Activated B cell treated with CpG ODN at 0.5 μM for 24 hours (primary cell): ENCODE data around the gene COL13A1. TPM values are rescaled to one million over a fixed set of nuclear protein-coding genes. Genes with fewer than 3 reads are reported as not detected.

ENCODE experiments used
- ATAC-seq: fragments of 200-7000 bp; cut with Tn5 transposase; one replicate; pipeline ENCODE4 v1.10.0; 2021; ENCODE audit warnings: low read depth, mild to moderate bottlenecking, moderate library complexity
- CTCF ChIA-PET: fragments of 350-600 bp; sonication (Branson Sonifier 250); formaldehyde crosslinking; loops from one replicate; lab custom pipeline; 2021; ENCODE audit warnings: antibody characterized with exemption; lab: Charles Lee
- POLR2A ChIA-PET: fragments of 350-600 bp; sonication (Branson Sonifier 250); formaldehyde crosslinking; loops from one replicate; lab custom pipeline; 2021; ENCODE audit warnings: antibody characterized with exemption; lab: Charles Lee
- DNase-seq: peaks from one replicate; pipeline ENCODE4 v3.0.0; 2022
- H3K27ac Mint-ChIP-seq: one replicate; pipeline ENCODE4 v1.8.0; 2020; ENCODE audit warnings: mixed read lengths
- H3K27me3 Mint-ChIP-seq: one replicate; pipeline ENCODE4 v1.8.0; 2021; ENCODE audit warnings: mixed read lengths
- H3K36me3 Mint-ChIP-seq: one replicate; pipeline ENCODE4 v1.8.0; 2021; ENCODE audit warnings: low read depth, mixed read lengths
- H3K4me1 Mint-ChIP-seq: one replicate; pipeline ENCODE4 v1.8.0; 2021; ENCODE audit warnings: mixed read lengths
- H3K4me3 Mint-ChIP-seq: one replicate; pipeline ENCODE4 v1.8.0; 2020; ENCODE audit warnings: mild to moderate bottlenecking, mixed read lengths
- H3K9me3 Mint-ChIP-seq: one replicate; pipeline ENCODE4 v1.8.0; 2020; ENCODE audit warnings: mixed read lengths
- intact Hi-C: fragments of 100-400 bp; cut with micrococcal nuclease; formaldehyde crosslinking; loops from one replicate; pipeline ENCODE4 v1.15.1; 2024
- total RNA-seq: library from RNA; stranded (reverse); gene quantifications from 2 replicates; pipeline ENCODE4 v1.2.3, GENCODE V29; 2022
- TF ChIP-seq, protein P1 (sequence below): fragments of 200-600 bp; IDR thresholded peaks from one replicate; pipeline ENCODE4 v1.8.0; 2022; ENCODE audit warnings: antibody characterized with exemption, mild to moderate bottlenecking

COL13A1 gene
- total RNA-seq, 1 donor from 2014 or later: not detected

DNA sequence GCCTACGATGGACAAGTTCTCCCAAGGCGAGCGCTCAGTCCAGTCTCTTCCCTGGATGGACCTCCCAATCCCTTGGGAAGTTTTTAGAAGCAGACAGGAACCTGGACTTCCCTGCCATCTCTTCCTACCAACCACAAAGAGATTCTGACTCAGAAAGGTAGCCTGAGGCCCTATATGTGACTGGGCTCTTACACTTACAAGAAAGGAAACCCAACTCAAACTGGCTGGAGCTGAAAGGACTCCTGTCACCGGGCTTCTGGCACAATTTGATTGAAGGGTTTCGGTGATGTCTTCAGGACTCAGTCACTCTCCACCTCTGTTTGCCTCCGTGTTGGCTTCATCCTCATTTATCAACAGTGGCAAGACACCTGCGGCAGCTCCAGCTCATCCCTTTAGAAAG is 3.7 kb upstream of the COL13A1 start:
- H3K27me3 Mint-ChIP-seq: peaks cover 37% of the 10 kb centered on the region
- POLR2A ChIA-PET: no interaction called here
- H3K36me3 Mint-ChIP-seq: no peaks in the 10 kb centered on the region
- H3K4me1 Mint-ChIP-seq: peaks cover 4% of the 10 kb centered on the region
- no peak for DNase-seq
- H3K9me3 Mint-ChIP-seq: no peaks in the 10 kb centered on the region
- no peak for ATAC-seq
- intact Hi-C loops: loop anchor here (10.0 kb wide), 1 partner anchor 283 kb away; no protein-coding TSS in a partner anchor
- TF ChIP-seq, protein P1, sequence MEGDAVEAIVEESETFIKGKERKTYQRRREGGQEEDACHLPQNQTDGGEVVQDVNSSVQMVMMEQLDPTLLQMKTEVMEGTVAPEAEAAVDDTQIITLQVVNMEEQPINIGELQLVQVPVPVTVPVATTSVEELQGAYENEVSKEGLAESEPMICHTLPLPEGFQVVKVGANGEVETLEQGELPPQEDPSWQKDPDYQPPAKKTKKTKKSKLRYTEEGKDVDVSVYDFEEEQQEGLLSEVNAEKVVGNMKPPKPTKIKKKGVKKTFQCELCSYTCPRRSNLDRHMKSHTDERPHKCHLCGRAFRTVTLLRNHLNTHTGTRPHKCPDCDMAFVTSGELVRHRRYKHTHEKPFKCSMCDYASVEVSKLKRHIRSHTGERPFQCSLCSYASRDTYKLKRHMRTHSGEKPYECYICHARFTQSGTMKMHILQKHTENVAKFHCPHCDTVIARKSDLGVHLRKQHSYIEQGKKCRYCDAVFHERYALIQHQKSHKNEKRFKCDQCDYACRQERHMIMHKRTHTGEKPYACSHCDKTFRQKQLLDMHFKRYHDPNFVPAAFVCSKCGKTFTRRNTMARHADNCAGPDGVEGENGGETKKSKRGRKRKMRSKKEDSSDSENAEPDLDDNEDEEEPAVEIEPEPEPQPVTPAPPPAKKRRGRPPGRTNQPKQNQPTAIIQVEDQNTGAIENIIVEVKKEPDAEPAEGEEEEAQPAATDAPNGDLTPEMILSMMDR: no peak
- CTCF ChIA-PET: no interaction called here
- H3K27ac Mint-ChIP-seq: no peak overlapping the region
- H3K4me3 Mint-ChIP-seq: no peak overlapping the region

DNA sequence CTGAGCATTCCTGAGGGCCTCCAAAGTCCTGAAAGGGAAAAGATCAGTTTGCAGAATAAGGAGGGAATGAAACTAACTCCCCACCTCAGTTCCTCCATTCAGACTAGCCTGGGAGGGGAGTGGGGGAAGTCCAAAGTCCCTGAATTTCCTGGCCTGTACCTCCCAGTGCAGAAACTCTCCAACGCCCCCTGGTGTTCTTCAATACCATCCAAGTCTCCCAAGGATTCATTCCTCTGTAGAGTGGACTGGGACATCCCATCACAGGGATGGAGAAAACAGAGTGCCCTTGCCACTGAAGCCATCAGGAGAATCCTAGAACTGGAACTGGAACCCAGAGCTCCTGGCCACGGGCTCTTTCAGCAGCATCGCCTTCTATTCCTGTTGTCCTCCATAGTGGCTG is 1.6 kb upstream of the COL13A1 start:
- Mint-ChIP-seq H3K27me3 (peaks cover 51% of the 10 kb centered on the region), H3K4me3 (no peak overlapping the region), H3K4me1 (peaks cover 4% of the 10 kb centered on the region), H3K36me3 (no peaks in the 10 kb centered on the region), H3K9me3 (no peaks in the 10 kb centered on the region), H3K27ac (no peak overlapping the region)
- intact Hi-C loops: no loop called here
- DNase-seq: no peak
- ChIA-PET CTCF (no interaction called here), POLR2A (no interaction called here)
- ATAC-seq: no peak
- TF ChIP-seq, protein P1: no peak

DNA sequence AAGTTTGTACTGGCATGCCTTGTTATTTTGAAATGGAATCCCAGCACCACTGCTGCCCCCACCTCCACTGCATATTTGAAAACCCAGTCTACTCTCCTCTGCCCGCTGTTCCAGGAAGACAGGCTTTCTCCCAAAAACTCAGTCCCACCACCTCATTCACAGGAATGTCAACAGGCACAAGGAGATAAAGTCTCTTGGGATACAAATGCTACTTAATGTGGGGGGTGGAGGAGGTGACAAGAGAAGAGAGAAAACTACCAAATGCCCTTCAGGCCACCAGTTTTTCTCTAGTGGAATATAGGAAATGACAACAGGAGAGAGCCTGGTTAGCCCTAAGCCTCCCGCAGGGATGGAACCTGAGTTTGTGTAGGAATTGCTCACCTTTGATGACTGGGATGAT is 1.0 kb upstream of the COL13A1 start:
- DNase-seq (no peak), ATAC-seq (no peak)
- Mint-ChIP-seq H3K4me3 (no peak overlapping the region), H3K36me3 (no peaks in the 10 kb centered on the region), H3K27ac (no peak overlapping the region), H3K4me1 (peaks cover 4% of the 10 kb centered on the region), H3K27me3 (peaks cover 52% of the 10 kb centered on the region), H3K9me3 (no peaks in the 10 kb centered on the region)
- CTCF ChIA-PET: no interaction called here
- intact Hi-C loops: no loop called here
- POLR2A ChIA-PET: no interaction called here
- TF ChIP-seq, protein P1: no peak

GRCh38 chr10:69801094-69801433 is 642 bp upstream of the COL13A1 start:
- no peaks in the 10 kb centered on the region for H3K9me3 Mint-ChIP-seq
- H3K27me3 Mint-ChIP-seq: peaks cover 54% of the 10 kb centered on the region
- ATAC-seq (no peak), DNase-seq (no peak)
- POLR2A ChIA-PET: no interaction called here
- H3K4me1 Mint-ChIP-seq: peaks cover 4% of the 10 kb centered on the region
- intact Hi-C loops: no loop called here
- H3K36me3 Mint-ChIP-seq: no peaks in the 10 kb centered on the region
- CTCF ChIA-PET: no interaction called here
- no peak overlapping the region for H3K4me3 Mint-ChIP-seq
- no peak overlapping the region for H3K27ac Mint-ChIP-seq
- TF ChIP-seq, protein P1: no peak

DNA sequence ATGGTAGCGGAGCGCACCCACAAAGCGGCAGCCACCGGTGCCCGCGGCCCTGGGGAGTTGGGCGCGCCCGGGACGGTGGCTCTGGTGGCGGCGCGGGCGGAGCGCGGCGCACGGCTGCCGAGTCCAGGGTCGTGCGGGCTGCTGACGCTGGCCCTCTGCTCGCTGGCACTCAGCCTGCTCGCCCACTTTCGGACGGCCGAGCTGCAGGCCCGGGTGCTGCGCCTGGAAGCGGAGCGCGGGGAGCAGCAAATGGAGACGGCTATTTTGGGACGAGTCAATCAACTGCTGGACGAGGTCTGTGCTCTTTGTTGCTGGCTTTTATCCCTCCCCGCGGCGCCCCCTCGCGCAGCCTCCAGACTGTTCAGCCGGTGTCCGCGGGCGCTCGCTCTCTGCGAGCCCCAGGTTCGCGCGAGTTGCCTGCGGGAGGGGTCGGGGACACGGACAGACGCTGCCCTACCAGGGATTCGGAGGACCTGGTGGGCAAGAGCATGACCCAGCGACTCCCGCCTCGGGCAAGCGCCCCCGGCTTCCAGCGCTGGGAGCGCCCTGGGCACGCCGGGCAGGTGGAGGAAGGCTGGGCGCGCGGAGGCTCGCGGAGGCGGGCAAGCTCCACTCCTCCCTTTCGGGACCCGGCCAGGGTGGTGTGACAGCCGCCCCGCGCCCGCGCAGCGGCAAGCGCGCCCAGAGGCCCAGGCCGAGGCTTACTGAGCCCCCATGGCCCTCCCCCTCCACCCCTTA is 887 bp downstream of the COL13A1 start:
- H3K4me1 Mint-ChIP-seq: peaks cover 4% of the 10 kb centered on the region
- H3K36me3 Mint-ChIP-seq: no peaks in the 10 kb centered on the region
- ChIA-PET POLR2A (no interaction called here), CTCF (no interaction called here)
- ATAC-seq (no peak), DNase-seq (no peak)
- TF ChIP-seq, protein P1: no peak
- peaks cover 53% of the 10 kb centered on the region for H3K27me3 Mint-ChIP-seq
- H3K9me3 Mint-ChIP-seq: no peaks in the 10 kb centered on the region
- no peak overlapping the region for H3K27ac Mint-ChIP-seq
- intact Hi-C loops: no loop called here
- H3K4me3 Mint-ChIP-seq: no peak overlapping the region
